IPS DF 6.9 (cell line): ENCODE measurements around the gene FANCG.
A peak's percentile ranks its signal among the peaks of the same experiment; 100 is the strongest.

Source experiments
- DNase-seq: peaks from one replicate; pipeline ENCODE4 v3.0.0-alpha.2; 2013; ENCODE audit warnings: low read depth, low spot score
- H3K27ac ChIP-seq: one replicate; pipeline ENCODE4 v1.5.1; 2013; ENCODE audit warnings: low read length, control low read depth
- H3K27me3 ChIP-seq: 2 replicates; pipeline ENCODE4 v1.6.1; 2013; ENCODE audit warnings: mild to moderate bottlenecking, low read length; ENCODE audit not compliant: control insufficient read depth, insufficient read depth
- H3K36me3 ChIP-seq: 2 replicates; pipeline ENCODE4 v1.6.1; 2013; ENCODE audit warnings: low read length; ENCODE audit not compliant: control insufficient read depth, insufficient read depth
- H3K4me1 ChIP-seq: 2 replicates; pipeline ENCODE4 v1.6.1; 2013; ENCODE audit warnings: low read length; ENCODE audit not compliant: control insufficient read depth, insufficient read depth
- H3K4me3 ChIP-seq: 2 replicates; pipeline ENCODE4 v1.5.1; 2013; ENCODE audit warnings: mild to moderate bottlenecking, low read length
- H3K9me3 ChIP-seq: 2 replicates; pipeline ENCODE4 v1.6.1; 2013; ENCODE audit warnings: low read length, inconsistent platforms; ENCODE audit not compliant: control insufficient read depth, insufficient read depth
- WGBS: extraction: QIAGEN DNeasy Blood & Tissue Kit; methylation state at CpG from one replicate; pipeline ENCODE4 v1.1.7; 2013; ENCODE audit warnings: mixed read lengths, missing lambda C conversion rate; ENCODE audit not compliant: insufficient read length, insufficient coverage; 5-methylcytosine and 5-hydroxymethylcytosine counted together

FANCG gene

GRCh38 chr9:35079426-35080341 lies at the start of gene FANCG:
Gene FANCG, minus strand, starts transcription at chr9:35079942. Its CDS starts 418 bp downstream, at chr9:35079524.
- no peaks in the 10 kb centered on the region for H3K9me3 ChIP-seq
- H3K4me1 ChIP-seq: no peaks in the 10 kb centered on the region
- peak within 1 kb of the TSS; percentile 94 for H3K4me3 ChIP-seq
- no peaks in the 10 kb centered on the region for H3K27me3 ChIP-seq
- WGBS: no CpG with 5 or more reads among the region's 67 CpGs
- peaks cover 10% of the 10 kb centered on the region; the same call in 1 of the 2 replicates for H3K36me3 ChIP-seq
- H3K27ac ChIP-seq: no peak within 1 kb of the TSS
- peak; percentile 66 for DNase-seq

- Histone ChIP-seq H3K9me3 (no peaks in the 10 kb centered on the region), H3K27ac (no peak overlapping the region), H3K4me1 (peaks cover 6% of the 10 kb centered on the region), H3K4me3 (peak overlapping the region; percentile 37; the same call in 1 of the 2 replicates), H3K36me3 (no peaks in the 10 kb centered on the region), H3K27me3 (no peaks in the 10 kb centered on the region)
- DNase-seq: no peak
- WGBS: no CpG with 5 or more reads among the region's 30 CpGs
Measured at GRCh38 chr9:35116898-35117551, 37.3 kb upstream of the FANCG start.

- H3K4me3 ChIP-seq: peak overlapping the region; percentile 37; the same call in 1 of the 2 replicates
- no peaks in the 10 kb centered on the region for H3K27me3 ChIP-seq
- peaks cover 6% of the 10 kb centered on the region for H3K4me1 ChIP-seq
- H3K9me3 ChIP-seq: no peaks in the 10 kb centered on the region
- DNase-seq: no peak
- no peaks in the 10 kb centered on the region for H3K36me3 ChIP-seq
- no CpG with 5 or more reads among the region's 12 CpGs for WGBS
- no peak overlapping the region for H3K27ac ChIP-seq
Measured at GRCh38 chr9:35116539-35116897, 36.8 kb upstream of the FANCG start.

- Histone ChIP-seq H3K36me3 (no peaks in the 10 kb centered on the region), H3K4me3 (peak within 1 kb of the TSS; percentile 60; the same call in 1 of the 2 replicates), H3K27ac (no peak within 1 kb of the TSS), H3K9me3 (no peaks in the 10 kb centered on the region), H3K4me1 (peaks cover 6% of the 10 kb centered on the region), H3K27me3 (no peaks in the 10 kb centered on the region)
- no CpG with 5 or more reads among the region's 54 CpGs for WGBS
- DNase-seq: peak; percentile 95
Measured at GRCh38 chr9:35115680-35116538, 36.2 kb upstream of the FANCG start, which contains the start of gene ATOSB. Gene ATOSB, minus strand, starts transcription at chr9:35115862. Its CDS starts 7,588 bp downstream, at chr9:35108274.

GRCh38 chr9:35114840-35115628 lies 35.3 kb upstream of the FANCG start:
- no peak for DNase-seq
- no CpG with 5 or more reads among the region's 12 CpGs for WGBS
- Histone ChIP-seq H3K36me3 (no peaks in the 10 kb centered on the region), H3K4me1 (peaks cover 6% of the 10 kb centered on the region), H3K27ac (no peak overlapping the region), H3K4me3 (peak overlapping the region; percentile 60; the same call in 1 of the 2 replicates), H3K27me3 (no peaks in the 10 kb centered on the region), H3K9me3 (no peaks in the 10 kb centered on the region)

GRCh38 chr9:35114113-35114839 lies 34.5 kb upstream of the FANCG start:
- H3K27ac ChIP-seq: no peak overlapping the region
- no peaks in the 10 kb centered on the region for H3K9me3 ChIP-seq
- H3K36me3 ChIP-seq: no peaks in the 10 kb centered on the region
- peak overlapping the region; percentile 6; the same call in 1 of the 2 replicates for H3K4me3 ChIP-seq
- no CpG with 5 or more reads among the region's 5 CpGs for WGBS
- no peak for DNase-seq
- no peaks in the 10 kb centered on the region for H3K27me3 ChIP-seq
- peaks cover 6% of the 10 kb centered on the region for H3K4me1 ChIP-seq

GRCh38 chr9:35112257-35113020 lies 32.7 kb upstream of the FANCG start:
- H3K4me3 ChIP-seq: no peak overlapping the region
- no peaks in the 10 kb centered on the region for H3K9me3 ChIP-seq
- no CpG with 5 or more reads among the region's 3 CpGs for WGBS
- DNase-seq: no peak
- no peak overlapping the region for H3K27ac ChIP-seq
- H3K27me3 ChIP-seq: no peaks in the 10 kb centered on the region
- H3K4me1 ChIP-seq: peaks cover 6% of the 10 kb centered on the region
- no peaks in the 10 kb centered on the region for H3K36me3 ChIP-seq

- Histone ChIP-seq H3K27me3 (no peaks in the 10 kb centered on the region), H3K4me1 (peaks cover 6% of the 10 kb centered on the region), H3K9me3 (no peaks in the 10 kb centered on the region), H3K27ac (no peak overlapping the region), H3K4me3 (peak overlapping the region; percentile 77; the same call in 1 of the 2 replicates), H3K36me3 (no peaks in the 10 kb centered on the region)
- peak; percentile 99 for DNase-seq
- WGBS: no CpG with 5 or more reads among the region's 57 CpGs
Measured at GRCh38 chr9:35111001-35111933, 31.5 kb upstream of the FANCG start.
